Superior temporal gyrus (tissue), 1 donor: Measurements from ENCODE around the gene HIPK2.

Experiments used
- DNase-seq: peaks from one replicate; pipeline ENCODE4 v3.0.0-alpha.2; 2016; ENCODE audit errors: extremely low spot score

HIPK2 gene

GRCh38 chr7:139695588-139695987, 82.2 kb downstream of the HIPK2 start:
- no peak for DNase-seq

DNA sequence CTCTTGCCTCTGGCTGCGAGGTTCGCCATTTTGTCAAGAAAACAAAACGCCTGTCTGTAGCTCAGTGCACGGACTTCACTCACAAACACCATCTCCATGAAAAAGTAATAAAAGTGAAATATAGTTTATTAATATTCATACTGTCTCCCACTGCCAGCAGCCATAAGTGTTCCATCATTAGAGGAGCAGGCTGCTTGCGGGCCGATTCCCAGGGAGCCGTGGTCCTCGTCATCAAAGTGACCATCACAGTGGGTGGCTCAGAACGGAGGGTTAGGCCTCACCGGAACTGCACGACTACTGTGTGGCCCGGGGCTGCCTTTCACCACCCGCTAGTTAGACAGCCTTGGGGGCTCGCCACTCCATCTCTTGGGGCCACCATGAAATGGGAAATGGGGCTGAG, 82.7 kb downstream of the HIPK2 start:
- DNase-seq: no peak

DNA sequence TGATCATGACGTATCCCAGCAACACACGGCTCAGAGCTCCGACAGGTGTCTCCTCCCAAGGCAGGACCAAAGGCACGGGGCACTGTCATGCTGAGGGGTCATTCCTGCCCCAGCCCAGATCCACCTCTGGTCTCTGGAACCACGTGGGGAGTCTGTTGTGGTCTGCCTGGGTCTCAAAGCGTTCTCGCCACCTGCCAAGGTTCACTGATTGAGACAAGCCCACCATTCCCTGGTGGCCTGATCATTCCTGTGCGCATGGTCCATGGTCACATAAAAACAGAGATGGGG, 83.5 kb downstream of the HIPK2 start:
- no peak for DNase-seq

GRCh38 chr7:139693651-139694388, 84.0 kb downstream of the HIPK2 start:
- no peak for DNase-seq

GRCh38 chr7:139692723-139693122, 85.1 kb downstream of the HIPK2 start:
- DNase-seq: no peak

GRCh38 chr7:139691253-139691781, 86.5 kb downstream of the HIPK2 start:
- DNase-seq: peak; percentile 15

DNA sequence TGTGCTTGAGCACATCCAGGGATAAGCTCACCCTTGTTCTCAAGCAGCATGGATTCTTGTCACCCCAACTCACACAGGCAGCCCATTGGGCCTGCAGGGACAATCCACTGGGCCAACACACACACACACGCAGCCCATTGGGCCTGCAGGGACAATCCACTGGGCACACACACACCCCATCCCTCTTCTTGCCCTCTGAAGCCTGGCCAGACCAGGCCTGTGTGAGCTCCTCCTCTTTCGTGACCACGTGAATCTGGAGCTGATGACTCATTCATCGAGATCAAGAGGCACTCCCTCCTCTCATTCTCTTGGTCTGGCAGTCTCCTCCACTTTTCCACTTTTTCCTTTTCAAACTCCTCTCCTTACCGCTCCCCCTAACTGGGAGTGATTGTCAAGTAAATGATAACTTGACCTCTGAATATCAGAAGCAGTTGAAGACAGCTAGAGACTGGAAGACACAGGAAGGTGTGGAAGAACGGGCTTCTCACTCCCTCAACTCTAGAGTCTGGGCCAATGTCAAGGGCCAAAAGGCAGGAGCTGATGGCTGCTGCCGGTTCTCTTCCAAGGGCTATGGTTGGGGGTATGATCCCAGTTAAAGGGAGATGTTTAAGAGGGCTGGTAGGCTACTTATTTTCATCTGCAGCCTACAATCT, 89.7 kb downstream of the HIPK2 start:
- DNase-seq: peak; percentile 76

- no peak for DNase-seq
These were observed 90.4 kb downstream of the HIPK2 start for GRCh38 chr7:139687211-139687954.

GRCh38 chr7:139683137-139683921, 94.5 kb downstream of the HIPK2 start:
- no peak for DNase-seq

DNA sequence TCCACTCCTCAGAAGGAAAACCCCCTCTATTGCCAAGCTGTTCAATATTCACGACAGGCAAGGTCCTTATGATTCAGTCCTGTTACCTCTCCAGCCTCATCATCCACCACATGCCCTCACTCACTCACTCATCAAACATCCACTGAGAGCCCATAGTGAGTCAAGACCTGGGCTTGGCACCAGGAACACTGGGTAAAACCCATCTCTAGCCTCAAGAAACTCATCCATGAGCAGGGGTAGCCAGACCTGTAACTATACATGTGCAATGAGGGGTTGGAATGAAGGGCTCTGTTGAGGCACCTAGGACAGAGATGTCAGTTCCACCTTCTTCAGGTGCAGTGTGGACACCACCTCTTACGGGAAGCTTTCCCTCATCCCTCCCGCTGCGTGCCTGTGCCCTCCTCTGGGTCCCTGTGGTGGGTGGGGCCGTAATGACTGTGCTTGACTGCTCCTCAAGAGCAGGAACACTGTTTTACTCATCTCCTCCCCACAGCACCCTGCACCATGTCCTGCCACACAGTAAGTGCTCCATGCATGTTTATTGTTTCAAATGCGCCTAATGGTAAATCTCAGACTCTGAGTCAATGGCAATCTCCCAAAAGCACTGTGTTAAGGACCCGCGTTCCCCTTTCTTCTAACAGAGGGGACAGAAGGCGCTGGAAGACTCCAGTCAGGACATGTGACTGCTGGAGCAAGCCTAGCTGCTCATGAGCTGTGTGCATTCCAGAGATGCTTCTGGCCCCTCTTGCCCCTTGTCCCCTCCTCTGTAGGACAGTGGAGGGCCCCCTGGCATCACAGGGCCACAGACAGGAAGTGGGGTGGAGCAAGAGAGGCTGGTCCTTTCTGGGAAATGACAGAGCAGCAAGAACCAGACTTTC, 95.4 kb downstream of the HIPK2 start:
- no peak for DNase-seq

DNA sequence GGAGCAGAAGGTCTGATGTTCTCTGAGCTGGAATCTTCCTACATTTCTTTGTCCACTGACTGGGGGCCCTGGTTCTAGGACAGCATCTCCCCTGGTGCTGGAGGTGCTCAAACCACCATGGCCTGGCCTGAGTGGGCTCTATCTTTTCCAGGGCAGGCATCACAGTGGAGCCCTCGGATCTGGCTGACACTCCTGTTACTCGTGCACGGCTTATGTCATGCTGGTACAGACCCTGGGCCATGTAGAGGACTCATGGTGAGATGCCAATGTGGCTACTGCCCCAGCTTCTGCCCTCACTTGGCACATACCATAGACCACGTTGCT, 96.0 kb downstream of the HIPK2 start:
- DNase-seq: no peak

- no peak for DNase-seq
These were observed 96.4 kb downstream of the HIPK2 start for GRCh38 chr7:139681463-139681755.

DNA sequence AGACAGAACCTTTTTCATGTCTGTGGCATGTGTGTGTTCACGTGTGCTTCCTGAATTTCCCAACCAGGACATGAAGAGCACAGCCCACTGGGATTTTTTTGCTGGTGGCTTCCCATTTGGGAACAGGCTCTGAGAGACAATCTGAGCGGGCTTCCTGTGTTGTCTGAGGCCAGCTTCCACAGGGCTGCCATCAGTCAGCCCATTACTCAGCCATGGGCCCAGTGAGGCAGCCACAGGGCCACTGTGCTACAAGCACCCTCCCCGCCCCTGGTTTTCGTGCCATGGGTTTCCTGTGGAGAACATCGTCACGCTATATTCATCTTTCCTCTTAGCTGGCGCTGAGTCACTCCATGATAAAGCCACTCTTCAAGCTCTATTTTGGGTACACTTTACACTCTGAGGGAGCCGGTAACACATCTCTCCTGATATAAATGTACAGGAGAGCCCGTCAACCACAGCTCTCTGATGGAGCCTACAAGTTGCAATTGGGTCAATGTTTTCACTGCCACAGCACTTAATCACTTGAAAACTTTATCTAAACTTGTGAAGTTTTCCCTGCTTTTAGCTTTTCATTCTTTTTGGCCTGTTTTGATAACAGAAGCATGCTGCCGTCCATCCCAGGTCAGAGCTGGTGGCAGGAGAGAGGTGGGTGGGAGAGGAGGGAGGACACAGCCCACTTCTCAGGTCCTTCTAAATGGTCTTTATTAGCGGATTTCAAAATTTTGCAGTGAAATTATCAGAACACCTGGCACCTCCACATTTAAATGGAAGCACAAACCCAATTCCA, 96.9 kb downstream of the HIPK2 start:
- DNase-seq: no peak

DNA sequence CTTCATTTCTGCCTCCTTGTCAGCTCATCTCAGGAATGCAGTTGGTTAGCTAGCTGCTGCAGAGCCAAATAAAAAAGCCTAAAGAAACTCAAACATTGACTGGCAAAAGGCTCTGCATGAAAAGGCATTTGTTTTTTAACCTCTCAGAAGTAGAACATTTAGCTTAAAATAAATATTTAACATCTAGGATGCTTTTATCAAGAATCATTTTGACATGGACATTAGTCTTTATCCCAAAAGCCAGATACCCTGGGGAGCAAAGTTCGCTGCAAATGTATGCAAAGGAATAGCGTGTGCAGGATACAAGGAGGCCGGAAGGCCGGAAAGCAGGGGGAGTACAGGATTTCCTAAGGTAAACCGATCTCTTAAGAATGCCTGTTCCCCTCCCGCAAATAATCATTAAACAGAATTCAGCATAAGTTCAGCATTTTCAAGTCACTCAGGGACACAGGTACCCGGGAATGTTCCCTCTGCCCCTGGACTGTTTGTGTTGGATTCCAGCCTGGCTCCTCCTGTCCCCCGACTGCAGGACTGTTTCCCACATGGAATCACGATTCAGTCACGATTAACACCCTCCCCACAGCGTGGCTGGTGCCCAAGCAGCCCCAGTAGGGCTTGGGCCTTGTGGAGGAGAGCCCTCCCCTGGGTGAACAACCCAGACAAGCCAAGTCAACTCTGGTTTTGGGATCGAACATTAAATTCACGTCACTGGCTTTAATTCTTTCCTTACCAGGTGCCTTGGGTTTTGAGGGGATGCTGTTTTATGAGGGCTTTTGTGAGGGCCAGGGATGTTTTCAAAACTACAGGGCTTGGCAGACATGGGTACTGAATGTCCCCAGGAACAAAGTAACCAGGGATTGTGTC, 97.8 kb downstream of the HIPK2 start:
- no peak for DNase-seq

DNA sequence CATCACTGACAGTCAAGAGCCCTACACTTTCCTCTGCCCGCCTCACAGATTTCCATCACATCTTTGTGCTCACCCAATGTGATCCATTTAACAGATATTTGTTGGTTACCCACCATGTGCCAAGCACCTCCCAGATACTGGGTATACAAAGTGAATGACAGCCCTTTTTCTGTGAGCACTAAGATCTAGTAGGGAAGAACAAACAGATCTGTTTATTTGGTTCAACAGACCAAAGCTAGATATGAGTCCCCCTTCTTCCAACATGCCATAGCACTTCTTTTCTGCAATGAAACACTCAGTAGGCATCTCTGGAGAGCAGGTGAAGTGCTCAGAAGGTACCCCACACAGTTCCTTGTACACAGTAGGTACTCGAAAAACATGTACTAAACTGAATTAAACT, 101.4 kb downstream of the HIPK2 start:
- no peak for DNase-seq

DNA sequence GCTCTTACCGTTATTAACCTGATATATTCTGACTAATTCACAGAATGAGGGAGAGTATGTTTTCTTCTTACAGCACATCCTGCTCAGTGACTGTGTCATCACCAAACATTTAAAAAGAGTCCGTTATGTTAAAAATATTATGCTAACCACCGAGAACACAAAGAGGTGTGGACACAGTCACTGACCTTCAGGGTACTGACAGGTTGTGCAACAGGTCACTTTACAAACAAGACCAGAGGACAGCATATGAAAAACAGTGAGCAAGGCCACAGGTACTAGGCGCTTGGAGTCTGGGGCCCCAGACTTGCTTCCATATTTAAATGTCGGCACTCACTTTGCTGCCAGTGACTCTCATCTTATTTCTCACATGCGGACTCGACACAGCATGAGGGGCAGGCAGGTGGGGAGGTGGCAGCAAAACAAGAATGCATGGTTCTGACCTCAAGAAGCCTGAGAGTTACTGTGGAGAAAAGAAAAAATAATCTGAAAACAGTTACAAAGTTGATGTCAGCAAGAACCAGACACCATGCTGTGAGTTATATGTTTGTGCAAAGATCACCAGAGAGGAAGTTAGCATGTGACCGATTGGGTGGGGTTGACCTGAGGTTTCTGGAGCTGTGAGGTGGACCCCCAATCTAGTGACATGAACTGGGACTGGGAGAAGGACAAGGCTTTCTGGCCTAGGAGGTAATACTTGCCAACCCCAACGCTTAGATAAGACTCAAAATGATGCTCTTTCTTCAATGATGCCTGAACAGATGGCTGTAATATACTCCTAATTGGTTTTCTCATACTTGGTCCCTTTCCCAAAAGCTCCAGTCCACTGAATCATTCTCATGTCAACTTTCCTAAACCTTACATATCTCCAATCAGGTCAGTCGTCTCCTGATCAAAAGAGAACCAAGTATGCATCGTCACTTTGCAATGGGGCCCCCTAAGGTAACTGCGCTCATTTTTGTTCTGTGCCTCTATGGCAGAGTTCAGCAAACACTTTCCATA, 102.4 kb downstream of the HIPK2 start:
- no peak for DNase-seq

- DNase-seq: no peak
These were observed 103.1 kb downstream of the HIPK2 start for GRCh38 chr7:139674752-139675126.

- no peak for DNase-seq
These were observed 103.5 kb downstream of the HIPK2 start for GRCh38 chr7:139674341-139674740.
